GM19438 (cell line): Measurements from ENCODE around the gene RNF4.
"Not testable (repeated sequence)": the region's sequence is repeated elsewhere in the genome, so short reads cannot be mapped to it uniquely, and the experiment has no call there.

Experiments used
- ATAC-seq: cut with Tn5 transposase; IDR thresholded peaks from one replicate; pipeline ENCODE4 v1.9.1; 2021; ENCODE audit warnings: low read depth; ENCODE audit not compliant: unreplicated experiment

RNF4 gene

DNA sequence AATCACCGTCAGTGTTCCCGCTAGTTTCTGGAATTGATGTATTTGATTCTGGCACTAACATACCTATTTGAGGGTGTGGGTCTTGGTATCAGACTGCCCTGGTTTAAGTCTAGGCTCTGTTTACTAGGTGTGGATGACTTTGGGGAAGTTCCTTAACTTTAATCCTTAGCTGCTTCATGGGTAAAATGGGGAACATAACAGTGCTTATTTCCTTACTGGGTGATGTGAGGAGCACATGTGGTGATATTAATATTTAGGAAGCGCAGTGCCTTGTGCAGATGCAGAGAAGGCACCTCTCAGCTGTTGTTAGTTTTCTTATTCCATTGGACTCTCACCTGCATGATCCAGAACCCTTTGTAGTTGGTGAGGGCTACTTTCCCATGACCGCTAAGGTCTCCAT is 17.1 kb downstream of the RNF4 start:
- ATAC-seq: no peak

DNA sequence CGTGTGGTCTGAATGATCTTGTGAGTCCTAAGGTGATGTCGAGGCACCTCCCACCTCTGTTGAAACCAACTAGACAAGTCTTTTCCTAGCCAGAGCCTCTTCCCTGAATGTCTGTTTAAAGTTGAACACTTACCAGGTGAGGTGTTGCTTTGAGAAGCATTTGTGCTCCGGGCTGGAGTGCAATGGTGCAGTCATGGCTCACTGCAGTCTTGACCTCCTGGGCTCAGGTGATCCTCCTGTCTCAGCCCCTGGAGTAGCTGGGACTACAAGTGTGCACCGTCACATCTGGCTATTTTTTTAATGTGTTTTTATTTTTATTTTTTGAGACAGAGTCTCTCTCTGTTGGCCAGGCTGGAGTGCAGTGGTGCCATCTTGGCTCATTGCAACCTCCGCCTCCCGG is 18.1 kb downstream of the RNF4 start:
- ATAC-seq: no peak

DNA sequence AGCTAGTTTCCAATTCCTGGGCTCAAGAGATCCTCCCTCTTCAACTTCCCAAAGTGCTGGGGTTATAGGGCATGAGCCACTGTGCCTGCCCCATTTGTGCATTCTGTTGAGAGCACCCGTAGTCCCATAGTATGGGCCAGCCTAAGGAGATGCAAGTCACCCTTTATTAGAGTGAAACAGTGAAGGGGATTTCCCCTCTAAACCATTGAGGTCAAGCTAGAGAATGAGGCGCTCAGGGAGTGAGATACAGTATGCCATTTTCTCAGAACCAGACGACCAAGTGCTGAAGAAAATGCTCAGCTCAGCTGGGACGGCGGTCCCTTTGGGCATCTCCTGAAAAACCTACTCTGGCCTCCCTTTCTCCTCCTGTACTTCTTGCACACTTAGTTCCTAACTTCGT is 18.7 kb downstream of the RNF4 start:
- ATAC-seq: no peak

DNA sequence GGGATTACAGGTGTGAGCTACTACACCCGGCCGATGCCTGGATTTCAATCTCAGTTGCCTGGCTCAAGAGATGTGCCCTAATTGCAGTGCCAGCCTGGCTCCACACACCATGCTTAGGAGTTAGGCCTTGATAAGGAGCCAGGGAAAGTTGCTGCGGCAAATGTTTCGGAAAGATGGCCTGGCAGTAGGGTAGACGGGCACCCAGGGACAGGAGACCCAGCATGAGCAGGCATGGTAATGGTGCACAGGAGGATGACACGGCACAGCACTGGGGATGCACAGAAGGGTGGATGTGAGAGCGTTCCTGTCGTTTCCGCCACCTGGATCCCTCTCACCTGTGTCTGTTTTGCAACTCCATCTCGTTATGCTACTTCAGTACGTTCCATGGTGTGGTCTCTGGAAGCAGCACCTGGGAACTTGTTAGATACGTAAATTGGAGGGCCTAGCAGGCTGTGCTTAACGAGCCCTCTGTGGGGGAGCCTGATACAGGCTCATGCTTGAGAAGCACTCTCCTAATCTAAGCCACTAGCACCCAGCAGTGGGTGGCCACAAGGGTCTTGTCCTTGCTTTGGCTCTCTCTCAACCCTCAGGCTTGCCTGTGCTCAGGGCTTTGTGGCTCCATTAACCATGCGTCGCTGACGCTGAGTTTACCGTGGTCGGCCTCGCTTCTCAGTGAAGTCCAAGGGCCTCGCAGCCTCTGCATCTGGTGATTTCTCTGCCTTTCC is 20.3 kb downstream of the RNF4 start:
- ATAC-seq: no peak

DNA sequence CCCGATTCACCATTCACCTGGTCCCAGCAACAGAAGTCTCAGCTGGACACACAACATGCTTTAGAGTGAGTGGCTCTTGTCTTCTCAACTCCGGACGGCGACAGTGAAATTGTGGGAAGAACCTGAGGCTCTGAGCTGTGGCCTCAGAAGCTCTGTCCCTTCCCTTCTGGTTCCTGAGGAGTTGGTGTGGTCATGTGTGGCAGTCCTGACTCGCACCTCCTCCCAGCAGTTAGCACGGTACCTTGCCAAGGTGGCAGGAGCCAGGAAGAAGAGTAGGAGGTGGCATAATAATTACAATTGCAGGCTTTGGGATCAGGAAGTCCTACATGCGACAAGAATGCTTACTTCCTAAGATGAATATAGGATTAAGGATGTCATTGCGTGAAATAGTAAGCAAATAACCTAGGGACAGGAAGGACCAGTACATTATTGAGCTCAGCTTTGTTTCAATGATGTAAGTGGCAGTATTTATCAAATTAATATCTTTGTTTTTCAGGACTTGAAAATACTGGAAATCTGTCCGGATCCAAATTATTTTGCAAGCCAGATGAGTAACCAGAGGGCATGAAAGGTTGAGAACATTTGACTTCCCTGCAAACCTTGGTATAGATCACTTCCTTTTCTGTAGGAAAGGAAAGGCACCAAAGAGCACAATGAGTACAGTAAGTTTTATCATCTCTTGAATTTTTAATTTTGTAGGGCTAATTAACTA is 21.1 kb downstream of the RNF4 start:
- ATAC-seq: no peak

DNA sequence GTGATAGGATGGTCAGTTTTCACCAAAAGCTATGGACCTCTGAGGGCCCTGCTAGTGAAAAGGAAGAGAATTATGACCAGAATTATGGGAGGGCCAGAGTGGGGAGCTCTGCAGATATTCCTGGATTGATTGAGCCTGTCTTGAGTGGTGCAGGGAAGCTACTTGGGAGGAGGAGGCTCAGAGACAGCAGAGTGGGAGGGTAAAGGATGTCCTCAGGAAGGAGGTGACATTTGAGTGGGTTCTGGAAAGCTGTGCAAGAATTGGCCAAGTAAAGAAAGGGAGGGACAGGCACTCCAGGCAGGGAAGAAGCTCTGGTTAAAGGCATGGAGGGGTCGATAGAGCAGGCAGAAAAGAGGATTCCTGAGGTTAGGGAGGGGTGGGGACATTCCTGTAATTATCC is 24.1 kb downstream of the RNF4 start:
- ATAC-seq: no peak

DNA sequence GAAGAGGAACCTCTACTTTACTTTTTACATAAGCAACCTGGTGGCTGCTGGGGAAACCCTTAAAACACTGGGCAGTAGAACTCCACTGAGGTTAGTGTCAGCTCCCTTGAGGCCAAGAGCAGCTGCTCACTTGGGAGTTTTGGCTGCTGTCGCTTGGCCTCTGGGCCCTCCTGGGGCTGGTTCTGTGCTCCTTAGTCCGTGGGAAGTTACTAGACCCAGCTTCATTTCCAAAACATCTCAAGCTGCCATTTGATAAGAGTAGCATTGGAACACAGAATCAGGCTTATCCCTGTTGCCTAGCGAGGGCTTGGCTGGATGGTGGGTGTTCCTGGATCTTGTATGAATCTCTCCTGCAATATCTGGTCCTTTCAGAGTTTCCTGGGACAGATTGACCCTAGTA is 26.1 kb downstream of the RNF4 start:
- ATAC-seq: no peak

DNA sequence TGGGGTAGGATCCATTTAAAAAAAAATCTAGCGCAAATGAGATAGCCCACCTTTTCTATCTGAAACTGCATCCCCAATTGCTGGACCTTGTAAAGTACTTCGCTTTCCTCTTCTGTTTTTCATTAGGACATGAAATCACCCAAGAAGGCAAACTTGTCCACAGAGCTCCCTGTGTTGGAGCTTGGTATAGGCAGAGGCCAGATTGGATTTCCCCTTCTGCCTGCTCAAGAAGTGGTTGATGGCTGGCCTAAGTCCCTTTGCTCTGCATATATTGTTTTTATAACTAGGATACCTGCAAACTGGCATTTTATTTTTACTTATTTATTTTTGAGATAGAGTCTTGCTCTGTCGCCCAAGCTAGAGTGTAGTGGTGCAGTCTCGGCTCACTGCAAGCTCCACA is 28.4 kb downstream of the RNF4 start:
- ATAC-seq: no peak

DNA sequence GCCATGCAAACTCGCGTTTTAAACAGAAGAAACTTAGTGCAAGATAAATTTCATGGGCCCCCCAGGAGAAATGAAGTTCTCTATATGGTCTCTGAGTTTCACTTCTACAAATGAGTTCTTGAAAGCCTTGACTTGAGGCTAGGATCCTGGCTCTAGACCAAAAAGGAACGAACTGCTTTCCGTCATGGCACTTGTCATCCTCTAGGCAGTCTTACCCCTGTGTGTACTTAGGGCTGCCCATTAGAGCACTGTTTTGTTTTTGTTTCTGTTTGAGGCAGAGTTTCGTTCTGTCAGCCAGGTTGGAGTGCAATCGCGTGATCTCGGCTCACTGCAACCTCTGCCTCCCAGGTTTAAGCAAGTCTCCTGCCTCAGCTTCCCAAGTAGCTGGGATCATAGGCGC is 29.0 kb downstream of the RNF4 start:
- ATAC-seq: peak; percentile 90

DNA sequence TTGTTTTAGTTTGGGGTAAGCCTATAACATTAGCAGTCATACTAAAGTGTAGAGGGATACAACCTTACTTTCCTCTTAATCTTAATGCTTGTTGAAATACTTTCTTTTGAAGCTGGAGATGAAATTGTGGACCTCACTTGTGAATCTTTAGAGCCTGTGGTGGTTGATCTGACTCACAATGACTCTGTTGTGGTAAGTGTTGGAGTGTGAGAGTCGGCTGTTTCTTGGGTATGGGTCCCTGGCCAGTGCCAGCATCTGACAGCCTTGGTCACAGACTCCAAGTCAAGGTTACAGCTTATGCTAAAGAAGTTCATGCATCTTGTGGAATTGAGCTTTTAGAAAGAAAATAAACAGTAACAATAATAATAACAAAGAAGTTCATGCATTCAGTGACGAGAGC is 31.6 kb downstream of the RNF4 start:
- ATAC-seq: no peak

DNA sequence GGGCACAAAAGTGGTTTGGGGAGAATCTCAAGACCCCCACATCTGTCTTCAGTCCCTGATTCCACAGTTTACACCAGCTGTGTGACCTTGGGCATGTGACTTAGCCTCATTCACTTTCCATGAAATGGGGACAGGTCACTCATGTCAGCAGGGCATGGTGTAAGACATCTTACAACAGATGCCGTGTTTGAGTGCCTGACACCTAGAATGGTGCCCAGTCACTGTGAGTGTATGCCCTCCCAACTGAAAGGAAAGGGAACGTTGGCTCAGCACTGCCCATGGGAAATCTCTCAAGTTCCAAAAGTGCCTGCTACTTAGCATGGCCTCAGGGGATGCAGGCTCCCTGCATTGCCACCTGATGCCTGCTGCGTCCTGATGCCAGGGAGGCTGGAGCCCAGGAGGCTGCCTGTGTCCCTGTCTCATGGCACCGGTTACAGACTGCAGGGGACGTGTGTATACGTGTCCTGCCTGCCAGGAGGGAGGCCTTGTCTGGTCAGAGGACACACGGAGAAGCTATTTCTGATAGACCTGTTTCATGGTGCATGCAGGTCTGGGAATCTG is 32.2 kb downstream of the RNF4 start:
- no peak for ATAC-seq

DNA sequence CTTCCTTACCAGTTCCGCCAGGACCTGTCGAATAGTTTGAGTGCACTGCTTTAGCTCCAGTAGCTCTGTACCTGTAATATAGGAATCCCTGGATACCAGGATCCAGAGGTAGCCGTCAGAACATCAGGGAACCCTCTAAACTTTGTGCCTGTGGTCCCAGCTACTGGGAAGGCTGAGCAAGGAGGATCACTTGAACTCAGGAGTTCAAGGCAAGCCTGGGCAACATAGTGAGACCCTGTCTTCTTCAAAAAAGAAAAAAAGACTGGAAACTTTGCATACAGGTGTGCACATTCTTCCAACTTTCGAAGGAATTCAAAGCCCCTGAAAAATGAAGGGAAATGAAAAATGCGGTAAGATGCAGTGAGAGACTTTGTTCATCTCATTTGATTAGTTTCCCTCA is 34.9 kb downstream of the RNF4 start:
- ATAC-seq: no peak

DNA sequence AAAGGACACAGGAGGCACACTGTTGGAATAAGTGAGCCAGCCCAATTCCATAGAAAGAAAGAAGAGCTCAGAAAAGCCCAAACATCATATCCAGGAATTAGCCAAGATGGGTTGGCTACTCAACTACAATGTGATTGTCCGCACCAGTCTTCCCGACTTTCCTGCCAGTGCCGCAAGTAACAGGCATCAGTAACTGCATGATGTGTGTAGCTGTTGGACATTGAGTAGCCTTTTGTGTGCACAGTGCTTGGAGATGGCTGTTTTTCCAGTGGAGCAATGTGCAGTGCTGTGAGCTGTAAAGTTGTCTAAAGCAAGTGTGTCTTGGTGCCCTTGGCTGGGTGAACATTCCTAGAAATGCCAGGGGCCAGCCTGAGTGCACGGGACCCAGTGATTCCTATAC is 38.4 kb downstream of the RNF4 start:
- no peak for ATAC-seq

DNA sequence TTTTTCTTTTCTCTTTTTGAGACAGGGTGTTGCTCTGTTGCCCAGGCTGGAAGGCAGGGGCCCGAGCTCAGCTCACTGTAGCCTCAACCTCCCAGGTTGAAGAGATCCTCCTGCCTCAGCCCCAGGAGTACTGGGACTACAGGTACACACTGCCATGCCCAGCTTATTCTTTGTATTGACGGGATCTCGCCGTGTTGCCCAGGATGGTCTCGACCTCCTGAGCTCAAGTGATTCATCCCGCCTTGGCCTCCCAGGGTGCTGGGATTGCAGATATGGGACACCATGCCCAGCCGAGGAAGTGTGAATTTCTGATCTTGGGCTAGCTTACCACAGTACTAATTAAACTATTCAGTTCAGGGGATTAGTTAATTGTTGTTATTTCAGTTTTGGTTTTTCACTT is 38.9 kb downstream of the RNF4 start:
- no peak for ATAC-seq

DNA sequence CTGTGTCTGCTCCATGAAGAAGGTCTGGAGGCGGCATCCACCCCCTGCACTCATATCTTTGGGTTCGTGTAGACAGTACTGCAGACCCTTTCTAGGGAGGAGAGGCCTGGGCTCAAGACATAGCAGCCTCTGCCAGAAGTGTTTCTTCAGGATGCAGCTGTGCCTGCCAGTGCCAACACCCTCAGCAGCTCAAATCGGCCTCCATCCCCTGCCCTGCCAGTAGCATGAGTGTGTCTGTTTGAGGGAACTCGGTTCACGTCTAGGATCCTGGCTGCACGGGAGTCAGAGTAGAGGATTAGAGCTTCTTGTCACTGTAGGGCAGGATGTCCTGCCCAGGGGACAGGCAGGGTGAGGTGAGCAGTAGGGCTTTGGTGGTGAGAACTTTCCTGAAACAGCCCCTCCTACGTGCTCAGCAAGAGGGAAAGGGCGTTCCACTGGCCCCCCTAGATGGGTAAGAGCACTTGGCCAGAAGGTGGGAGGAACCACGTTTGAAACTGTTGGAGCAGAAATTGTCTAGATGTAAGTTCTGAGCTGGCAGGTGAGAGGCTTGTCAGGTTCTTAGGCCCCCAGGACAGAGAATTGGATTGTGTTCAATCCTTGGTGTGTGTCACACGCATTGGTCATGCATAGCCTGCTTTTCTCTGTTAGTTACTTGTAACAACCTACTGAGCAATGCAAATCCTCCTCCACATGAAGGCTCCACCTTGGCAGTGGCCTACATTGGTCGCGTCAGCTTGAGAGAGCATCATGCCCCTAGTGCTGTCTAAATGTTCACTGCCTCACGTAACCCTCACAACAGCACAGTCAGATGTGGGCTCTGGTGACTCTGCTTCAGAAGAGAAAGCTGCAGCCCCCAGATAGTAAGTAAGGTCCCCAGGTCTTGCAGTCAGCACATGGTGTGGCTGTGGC is 41.7 kb downstream of the RNF4 start:
- ATAC-seq: no peak

DNA sequence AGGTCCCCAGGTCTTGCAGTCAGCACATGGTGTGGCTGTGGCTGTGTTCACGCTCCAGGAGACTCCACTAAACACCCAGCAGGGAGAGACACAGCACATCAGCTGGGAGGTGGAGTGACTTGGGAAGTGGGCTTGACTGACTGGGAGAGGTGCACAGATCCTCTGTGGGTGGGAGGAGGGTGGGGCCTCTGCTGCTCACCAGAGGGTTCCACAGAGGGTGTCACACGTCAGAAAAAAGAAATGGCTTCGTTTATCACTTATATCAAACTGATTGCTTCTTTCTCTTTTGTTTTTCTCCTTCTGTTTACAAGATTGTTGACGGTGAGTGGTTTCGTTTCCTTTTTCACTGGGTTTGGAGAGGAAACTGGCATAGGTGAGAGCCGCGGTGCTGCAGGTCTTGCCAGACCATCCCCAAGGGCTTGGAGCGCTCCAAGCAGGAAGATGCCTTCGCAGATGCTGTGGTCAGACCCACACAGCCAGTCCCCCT is 42.8 kb downstream of the RNF4 start:
- ATAC-seq: no peak

DNA sequence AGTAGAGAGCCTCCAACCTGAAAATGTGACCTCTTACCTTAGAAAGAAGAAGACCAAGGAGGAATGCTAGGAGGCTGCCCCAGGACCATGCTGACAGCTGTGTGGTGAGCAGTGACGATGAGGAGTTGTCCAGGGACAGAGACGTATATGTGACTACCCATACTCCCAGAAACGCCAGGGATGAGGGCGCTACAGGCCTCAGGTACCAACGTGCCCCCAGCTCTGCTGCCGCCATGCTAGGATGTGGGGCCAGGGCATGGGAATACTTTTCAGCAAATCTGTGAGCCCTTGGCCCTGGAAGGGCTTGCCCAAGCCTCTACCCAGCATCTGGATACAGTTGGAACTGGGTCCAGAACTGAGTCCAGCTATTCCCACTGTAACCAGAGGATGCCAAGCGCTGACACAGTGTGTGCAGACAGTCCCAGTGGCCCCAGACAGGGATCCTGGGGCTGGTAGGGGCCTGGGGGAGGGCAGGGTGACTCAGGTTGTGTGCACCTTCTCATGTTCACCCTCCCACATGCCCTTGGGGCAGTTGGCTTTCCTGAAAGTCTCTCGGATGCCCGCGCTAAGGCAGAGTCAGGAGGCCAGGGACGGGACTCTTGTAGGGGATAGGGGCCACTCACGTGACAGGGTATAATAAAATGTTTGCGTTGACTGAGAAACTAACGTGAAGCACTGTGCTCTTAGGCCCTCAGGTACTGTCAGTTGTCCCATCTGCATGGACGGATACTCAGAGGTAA is 43.7 kb downstream of the RNF4 start:
- ATAC-seq: no peak

DNA sequence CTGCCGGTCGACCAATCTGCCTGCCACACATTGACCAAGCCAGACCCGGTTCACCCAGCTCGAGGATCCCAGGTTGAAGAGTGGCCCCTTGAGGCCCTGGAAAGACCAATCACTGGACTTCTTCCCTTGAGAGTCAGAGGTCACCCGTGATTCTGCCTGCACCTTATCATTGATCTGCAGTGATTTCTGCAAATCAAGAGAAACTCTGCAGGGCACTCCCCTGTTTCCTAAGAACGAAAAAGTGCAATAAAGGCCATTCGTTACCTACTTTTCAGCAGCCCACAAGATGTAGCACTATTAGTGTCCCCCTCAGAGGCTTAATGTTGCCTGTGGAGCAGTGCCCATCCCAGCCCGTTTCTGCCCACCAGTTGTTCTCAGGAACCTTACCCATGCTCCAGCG is 45.3 kb downstream of the RNF4 start:
- not testable (repeated sequence) for ATAC-seq

DNA sequence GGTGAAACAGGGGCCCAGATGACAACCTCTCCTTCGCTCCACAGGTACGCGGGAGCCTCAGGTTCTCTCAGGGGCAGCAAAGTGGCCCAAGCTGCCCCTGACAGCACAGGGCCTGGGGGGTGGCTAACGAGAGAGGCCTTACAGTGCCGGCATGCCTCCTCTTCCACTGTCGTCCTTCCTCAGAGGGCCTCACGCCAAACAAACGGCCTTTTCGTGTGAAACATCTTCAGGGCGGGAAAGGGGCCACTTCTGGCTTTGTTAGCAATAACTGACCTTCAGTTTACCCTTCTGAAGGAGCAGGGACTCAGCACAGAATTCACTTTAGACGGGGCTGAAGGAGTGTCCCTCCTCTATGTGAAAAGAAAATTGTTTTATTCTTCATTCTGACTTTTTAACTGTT is 46.0 kb downstream of the RNF4 start:
- not testable (repeated sequence) for ATAC-seq

DNA sequence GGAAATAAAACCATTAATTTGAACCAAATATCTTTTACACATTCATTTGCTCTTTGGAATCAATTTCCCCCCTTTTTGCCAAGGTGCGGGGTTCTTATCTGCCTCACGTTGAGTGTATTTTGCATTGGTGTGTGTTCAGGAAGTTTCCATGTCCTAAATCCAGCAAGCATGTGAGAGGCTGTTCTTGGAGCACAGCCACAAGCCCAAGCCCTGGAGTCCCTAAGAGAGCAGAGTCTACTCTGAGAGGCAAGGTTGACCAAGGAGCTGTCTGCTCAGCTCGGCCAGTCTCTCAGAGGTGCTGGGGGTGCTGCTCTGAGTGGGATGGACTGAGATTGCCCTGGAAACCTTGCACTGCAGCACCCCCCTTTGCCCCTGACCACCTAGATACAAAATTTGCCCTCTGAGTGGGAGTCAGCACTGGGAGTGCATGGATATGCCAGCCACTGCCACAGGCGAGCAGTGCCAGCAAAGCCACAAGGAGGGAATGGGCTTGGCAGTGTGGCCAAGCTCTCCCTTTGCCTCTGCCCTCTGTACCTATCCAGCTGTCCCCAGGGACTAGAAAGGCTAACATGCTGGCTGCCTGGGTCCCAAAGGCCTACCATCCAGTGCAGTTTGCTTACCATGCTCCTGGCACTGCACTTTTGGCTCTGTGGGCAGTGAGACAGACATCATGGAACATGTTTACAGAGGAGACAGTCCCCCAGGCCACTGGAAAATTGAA is 47.1 kb downstream of the RNF4 start:
- ATAC-seq: no peak
